Left ventricle myocardium inferior (tissue), 1 donor: Measurements from ENCODE around the gene SH3BGR. TPM values are rescaled to one million over a fixed set of nuclear protein-coding genes. Genes with fewer than 3 reads are reported as not detected.

Experiments used
- DNase-seq: peaks from one replicate; pipeline ENCODE4 v3.0.0-alpha.2; 2020
- H3K27ac ChIP-seq: fragments of 200-600 bp; replicated peaks from 2 replicates; pipeline ENCODE4 v1.8.0; 2021
- H3K27me3 ChIP-seq: fragments of 200-600 bp; 2 replicates; pipeline ENCODE4 v1.8.0; 2021; ENCODE audit warnings: low read depth
- H3K36me3 ChIP-seq: fragments of 200-600 bp; 2 replicates; pipeline ENCODE4 v1.8.0; 2021
- H3K4me1 ChIP-seq: fragments of 200-600 bp; 2 replicates; pipeline ENCODE4 v1.8.0; 2021
- H3K4me3 ChIP-seq: fragments of 200-600 bp; 2 replicates; pipeline ENCODE4 v1.8.0; 2021; ENCODE audit warnings: mild to moderate bottlenecking, moderate library complexity
- H3K9me3 ChIP-seq: fragments of 200-600 bp; replicated peaks from 2 replicates; pipeline ENCODE4 v1.8.0; 2021
- CTCF ChIP-seq: fragments of 200-600 bp; IDR thresholded peaks from 2 replicates; pipeline ENCODE4 v1.8.0; 2021; ENCODE audit warnings: antibody characterized with exemption, mild to moderate bottlenecking, borderline replicate concordance
- intact Hi-C: fragments of 100-400 bp; cut with micrococcal nuclease; formaldehyde crosslinking; loops from one replicate; pipeline ENCODE4 v1.11.0; 2022
- total RNA-seq: library from RNA; stranded (reverse); fragmentation: NEBNext Ultra II Directional; extraction: Animal tissue kit (Norgen Biotek cat#: 25700); gene quantifications from one replicate; pipeline ENCODE4 v1.2.1, GENCODE V29; 2021
- donor health status: DM: no; HTN: yes; CAD: no; lungs with severe emphysema.

SH3BGR gene
- total RNA-seq, 1 donor from 2014 or later, result 103 TPM

DNA sequence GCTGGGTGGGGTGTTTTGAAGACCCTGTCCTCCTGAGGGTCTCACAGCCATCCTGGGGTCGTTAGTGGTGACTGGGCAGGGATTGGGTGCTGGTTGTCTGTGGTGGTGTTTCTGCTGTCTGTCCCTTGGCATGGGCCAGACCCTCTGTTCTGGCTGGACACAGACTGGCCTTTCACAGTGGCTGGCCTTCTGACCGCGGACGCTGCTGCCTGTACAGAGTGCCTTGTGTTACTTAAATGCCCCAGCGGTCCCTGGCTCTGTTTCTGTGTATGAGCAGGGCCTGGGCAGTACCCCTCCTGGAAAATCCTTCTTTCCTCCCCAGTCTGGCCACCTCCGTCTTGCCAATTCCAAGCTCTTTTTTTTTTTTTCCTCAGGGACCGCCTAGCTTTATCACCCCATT lies 50.9 kb downstream of the SH3BGR start:
- Histone ChIP-seq H3K4me3 (no peak overlapping the region), H3K9me3 (no peaks in the 10 kb centered on the region), H3K36me3 (no peaks in the 10 kb centered on the region), H3K27me3 (no peaks in the 10 kb centered on the region), H3K4me1 (peaks cover 8% of the 10 kb centered on the region), H3K27ac (no peak overlapping the region)
- DNase-seq, result no peak
- no peak for TF ChIP-seq CTCF
- intact Hi-C loops, result no loop called here

- intact Hi-C loops, result no loop called here
- H3K36me3 ChIP-seq, result no peaks in the 10 kb centered on the region
- H3K27ac ChIP-seq, result no peak overlapping the region
- DNase-seq, result no peak
- no peak for TF ChIP-seq CTCF
- no peak overlapping the region for H3K4me3 ChIP-seq
- no peaks in the 10 kb centered on the region for H3K9me3 ChIP-seq
- H3K27me3 ChIP-seq, result no peaks in the 10 kb centered on the region
- peaks cover 8% of the 10 kb centered on the region for H3K4me1 ChIP-seq
These were observed 51.5 kb downstream of the SH3BGR start for GRCh38 chr21:39503123-39503762.

- H3K4me3 ChIP-seq, result no peak overlapping the region
- no peak overlapping the region for H3K27ac ChIP-seq
- no peak for DNase-seq
- H3K27me3 ChIP-seq, result no peaks in the 10 kb centered on the region
- H3K9me3 ChIP-seq, result no peaks in the 10 kb centered on the region
- peaks cover 8% of the 10 kb centered on the region for H3K4me1 ChIP-seq
- no peak for TF ChIP-seq CTCF
- H3K36me3 ChIP-seq, result no peaks in the 10 kb centered on the region
- intact Hi-C loops, result no loop called here
These were observed 52.5 kb downstream of the SH3BGR start for GRCh38 chr21:39504230-39504629.

GRCh38 chr21:39510240-39510639 lies 58.5 kb downstream of the SH3BGR start:
- Histone ChIP-seq H3K9me3 (no peaks in the 10 kb centered on the region), H3K36me3 (peaks cover 4% of the 10 kb centered on the region), H3K4me1 (peaks cover 14% of the 10 kb centered on the region), H3K4me3 (no peak overlapping the region), H3K27ac (no peak overlapping the region), H3K27me3 (no peaks in the 10 kb centered on the region)
- intact Hi-C loops, result no loop called here
- DNase-seq, result no peak
- no peak for TF ChIP-seq CTCF

DNA sequence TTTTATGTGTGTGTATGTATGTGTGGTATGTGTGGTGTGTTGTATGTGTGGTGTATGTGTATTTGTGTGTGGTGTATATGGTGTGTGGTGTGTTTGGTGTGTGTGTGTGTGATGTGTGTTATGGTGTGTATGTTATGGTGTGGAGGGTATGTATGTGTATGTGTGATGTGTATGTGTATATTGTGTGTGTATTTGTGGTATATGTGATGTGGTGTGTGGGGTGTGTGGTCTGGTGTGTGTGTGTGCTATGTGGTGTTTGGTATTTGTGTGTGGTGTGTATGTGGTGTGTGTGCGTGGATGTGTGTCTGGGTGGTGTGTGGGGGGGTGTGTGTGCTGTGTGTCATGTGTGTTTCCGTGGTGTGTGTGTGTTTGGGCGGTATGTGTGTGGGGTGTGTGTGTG lies 59.3 kb downstream of the SH3BGR start:
- Histone ChIP-seq H3K36me3 (peaks cover 4% of the 10 kb centered on the region), H3K27ac (no peak overlapping the region), H3K4me1 (peaks cover 14% of the 10 kb centered on the region), H3K4me3 (no peak overlapping the region), H3K27me3 (no peaks in the 10 kb centered on the region), H3K9me3 (no peaks in the 10 kb centered on the region)
- intact Hi-C loops, result no loop called here
- no peak for TF ChIP-seq CTCF
- no peak for DNase-seq
